HG03196 (cell line): Measurements from ENCODE around the gene MUS81.

Source experiments
- ATAC-seq: cut with Tn5 transposase; IDR thresholded peaks from one replicate; pipeline ENCODE4 v1.9.1; 2021; ENCODE audit not compliant: unreplicated experiment

The MUS81 gene

GRCh38 chr11:65859812-65860277, 388 bp upstream of the MUS81 start:
- peak; percentile 1 for ATAC-seq

- ATAC-seq, result no peak
Observed at GRCh38 chr11:65861165-65861505, 902 bp downstream of the MUS81 start.

GRCh38 chr11:65861533-65862183, 1.4 kb downstream of the MUS81 start:
- ATAC-seq, result no peak

- no peak for ATAC-seq
Observed at GRCh38 chr11:65862191-65862735, 2.0 kb downstream of the MUS81 start.

GRCh38 chr11:65862941-65863888, 3.0 kb downstream of the MUS81 start:
- ATAC-seq, result no peak

- no peak for ATAC-seq
Observed at GRCh38 chr11:65863889-65864705, 3.9 kb downstream of the MUS81 start.

- ATAC-seq, result no peak
Observed at GRCh38 chr11:65864706-65865471, 4.7 kb downstream of the MUS81 start.

GRCh38 chr11:65865550-65866172, 5.4 kb downstream of the MUS81 start:
- ATAC-seq, result no peak

GRCh38 chr11:65866509-65867283, 6.5 kb downstream of the MUS81 start:
- ATAC-seq, result no peak

GRCh38 chr11:65867284-65868071, 7.2 kb downstream of the MUS81 start:
- ATAC-seq, result no peak

- no peak for ATAC-seq
Observed at GRCh38 chr11:65868076-65868667, 7.9 kb downstream of the MUS81 start.

- ATAC-seq, result no peak
Observed at GRCh38 chr11:65868907-65869306, 8.7 kb downstream of the MUS81 start.

- ATAC-seq, result no peak
Observed at GRCh38 chr11:65869643-65870306, 9.5 kb downstream of the MUS81 start.

GRCh38 chr11:65870307-65870658, 10.1 kb downstream of the MUS81 start:
- no peak for ATAC-seq

- no peak for ATAC-seq
Observed at GRCh38 chr11:65870706-65871681, 10.8 kb downstream of the MUS81 start.

- no peak for ATAC-seq
Observed at GRCh38 chr11:65871811-65872548, 11.7 kb downstream of the MUS81 start.
